Thoracic aorta (tissue), 2 donors: Measurements from ENCODE around the gene WWC1. TPM values are rescaled to one million over a fixed set of nuclear protein-coding genes. Genes with fewer than 3 reads are reported as not detected.
"Not testable (repeated sequence)": the region's sequence is repeated elsewhere in the genome, so short reads cannot be mapped to it uniquely, and the experiment has no call there.

Experiments
- ATAC-seq: fragments of 150-250 bp; one replicate; pipeline ENCODE4 v1.8.0; 2017; ENCODE audit warnings: low read depth; ENCODE audit not compliant: insufficient number of reproducible peaks, low FRiP score
- DNase-seq: peaks from one replicate; pipeline ENCODE4 v3.0.0-alpha.2; 2020; ENCODE audit warnings: low spot score
- H3K27ac ChIP-seq, 2 donors: fragments of 200-600 bp; sonication (generic); 1 replicate in 1 of 2; 2 replicates in 1 of 2; pipeline ENCODE4 v1.5.1; 2016; ENCODE audit warnings: mild to moderate bottlenecking in 2 of 2, moderate library complexity in 2 of 2
- H3K27me3 ChIP-seq: fragments of 200-600 bp; sonication (generic); replicated peaks from 2 replicates; pipeline ENCODE4 v1.6.0; 2016; ENCODE audit warnings: mild to moderate bottlenecking; ENCODE audit not compliant: insufficient read depth
- H3K36me3 ChIP-seq: fragments of 200-600 bp; sonication (generic); one replicate; pipeline ENCODE4 v1.5.1; 2016
- H3K4me1 ChIP-seq, 2 donors: fragments of 200-600 bp; sonication (generic); 1 replicate in 1 of 2; 2 replicates in 1 of 2; pipeline versions ENCODE4 v1.5.1 to v1.6.0; 2016; ENCODE audit warnings: low read depth in 2 of 2, mild to moderate bottlenecking in 1 of 2; ENCODE audit not compliant: control insufficient read depth in 1 of 2
- H3K4me3 ChIP-seq: fragments of 200-600 bp; sonication (generic); 2 replicates; pipeline ENCODE4 v1.5.1; 2016; ENCODE audit warnings: mild to moderate bottlenecking
- H3K9me3 ChIP-seq: fragments of 200-600 bp; sonication (generic); 2 replicates; pipeline ENCODE4 v1.5.1; 2016
- total RNA-seq, 2 donors: library from RNA; depleted of rRNA; stranded (reverse); fragments of >200 nt; gene quantifications; one replicate each; pipeline versions ENCODE4 v1.1.0 to v1.2.3, GENCODE V29; 2016
- TF ChIP-seq, protein P1 (sequence below): fragments of 200-600 bp; sonication (generic); IDR thresholded peaks from one replicate; pipeline ENCODE4 v1.5.1; 2019; ENCODE audit warnings: antibody characterized with exemption

WWC1 gene
- total RNA-seq, 2 donors from 2014 or later: 3.6 TPM; not detected in 1

GRCh38 chr5:168430296-168430695 lies 138.9 kb downstream of the WWC1 start:
- TF ChIP-seq, protein P1, sequence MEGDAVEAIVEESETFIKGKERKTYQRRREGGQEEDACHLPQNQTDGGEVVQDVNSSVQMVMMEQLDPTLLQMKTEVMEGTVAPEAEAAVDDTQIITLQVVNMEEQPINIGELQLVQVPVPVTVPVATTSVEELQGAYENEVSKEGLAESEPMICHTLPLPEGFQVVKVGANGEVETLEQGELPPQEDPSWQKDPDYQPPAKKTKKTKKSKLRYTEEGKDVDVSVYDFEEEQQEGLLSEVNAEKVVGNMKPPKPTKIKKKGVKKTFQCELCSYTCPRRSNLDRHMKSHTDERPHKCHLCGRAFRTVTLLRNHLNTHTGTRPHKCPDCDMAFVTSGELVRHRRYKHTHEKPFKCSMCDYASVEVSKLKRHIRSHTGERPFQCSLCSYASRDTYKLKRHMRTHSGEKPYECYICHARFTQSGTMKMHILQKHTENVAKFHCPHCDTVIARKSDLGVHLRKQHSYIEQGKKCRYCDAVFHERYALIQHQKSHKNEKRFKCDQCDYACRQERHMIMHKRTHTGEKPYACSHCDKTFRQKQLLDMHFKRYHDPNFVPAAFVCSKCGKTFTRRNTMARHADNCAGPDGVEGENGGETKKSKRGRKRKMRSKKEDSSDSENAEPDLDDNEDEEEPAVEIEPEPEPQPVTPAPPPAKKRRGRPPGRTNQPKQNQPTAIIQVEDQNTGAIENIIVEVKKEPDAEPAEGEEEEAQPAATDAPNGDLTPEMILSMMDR: no peak
- no peaks in the 10 kb centered on the region for H3K27me3 ChIP-seq
- H3K9me3 ChIP-seq: no peaks in the 10 kb centered on the region
- ATAC-seq (no peak), DNase-seq (no peak)
- H3K27ac ChIP-seq: no peak overlapping the region
- H3K4me3 ChIP-seq: no peak overlapping the region
- H3K4me1 ChIP-seq: no peaks in the 10 kb centered on the region
- H3K36me3 ChIP-seq: no peaks in the 10 kb centered on the region

- ATAC-seq (no peak), DNase-seq (no peak)
- no peaks in the 10 kb centered on the region for H3K4me1 ChIP-seq
- H3K36me3 ChIP-seq: no peaks in the 10 kb centered on the region
- no peaks in the 10 kb centered on the region for H3K27me3 ChIP-seq
- no peak overlapping the region for H3K27ac ChIP-seq
- no peaks in the 10 kb centered on the region for H3K9me3 ChIP-seq
- H3K4me3 ChIP-seq: no peak overlapping the region
- TF ChIP-seq, protein P1: no peak
These were observed 141.5 kb downstream of the WWC1 start for GRCh38 chr5:168432903-168433302.

- DNase-seq (no peak), ATAC-seq (no peak)
- Histone ChIP-seq H3K27ac (no peak overlapping the region), H3K27me3 (no peaks in the 10 kb centered on the region), H3K4me1 (no peaks in the 10 kb centered on the region), H3K36me3 (no peaks in the 10 kb centered on the region), H3K4me3 (no peak overlapping the region), H3K9me3 (no peaks in the 10 kb centered on the region)
- TF ChIP-seq, protein P1: no peak
These were observed 142.6 kb downstream of the WWC1 start for GRCh38 chr5:168434001-168434400.

- Histone ChIP-seq H3K4me1 (no peaks in the 10 kb centered on the region), H3K4me3 (no peak overlapping the region), H3K27ac (no peak overlapping the region), H3K9me3 (no peaks in the 10 kb centered on the region), H3K36me3 (no peaks in the 10 kb centered on the region), H3K27me3 (no peaks in the 10 kb centered on the region)
- DNase-seq (no peak), ATAC-seq (no peak)
- TF ChIP-seq, protein P1: no peak
These were observed 143.4 kb downstream of the WWC1 start for GRCh38 chr5:168434746-168435321.

DNA sequence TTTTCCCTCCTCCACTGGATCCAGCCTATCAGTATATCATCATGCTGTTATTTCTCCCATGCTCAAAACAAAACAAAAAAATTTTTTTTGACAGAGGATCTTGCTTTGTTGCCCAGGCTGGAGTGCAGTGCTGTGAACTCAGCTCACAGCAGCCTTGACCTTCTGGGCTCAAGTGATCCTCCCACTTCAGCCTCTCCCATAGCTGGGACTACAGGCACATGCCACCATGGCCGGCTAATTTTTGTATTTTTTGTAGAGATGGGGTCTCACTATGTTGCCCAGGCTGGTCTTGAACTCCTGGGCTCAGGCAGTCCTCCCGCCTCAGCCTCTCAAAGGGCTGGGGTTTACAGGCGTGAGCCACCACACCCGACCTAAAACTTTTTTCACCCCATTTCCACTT lies 143.9 kb downstream of the WWC1 start:
- not testable (repeated sequence) for H3K4me3 ChIP-seq, ATAC-seq, H3K27me3 ChIP-seq, H3K4me1 ChIP-seq, DNase-seq, H3K27ac ChIP-seq, H3K9me3 ChIP-seq, H3K36me3 ChIP-seq

GRCh38 chr5:168438349-168438748 lies 146.9 kb downstream of the WWC1 start:
- H3K27ac ChIP-seq: no peak overlapping the region
- H3K27me3 ChIP-seq: no peaks in the 10 kb centered on the region
- H3K4me1 ChIP-seq: no peaks in the 10 kb centered on the region
- ATAC-seq (no peak), DNase-seq (no peak)
- no peak overlapping the region for H3K4me3 ChIP-seq
- TF ChIP-seq, protein P1: no peak
- H3K9me3 ChIP-seq: no peaks in the 10 kb centered on the region
- H3K36me3 ChIP-seq: no peaks in the 10 kb centered on the region
